ENCODE measurements around the gene ZNF775.

DNA sequence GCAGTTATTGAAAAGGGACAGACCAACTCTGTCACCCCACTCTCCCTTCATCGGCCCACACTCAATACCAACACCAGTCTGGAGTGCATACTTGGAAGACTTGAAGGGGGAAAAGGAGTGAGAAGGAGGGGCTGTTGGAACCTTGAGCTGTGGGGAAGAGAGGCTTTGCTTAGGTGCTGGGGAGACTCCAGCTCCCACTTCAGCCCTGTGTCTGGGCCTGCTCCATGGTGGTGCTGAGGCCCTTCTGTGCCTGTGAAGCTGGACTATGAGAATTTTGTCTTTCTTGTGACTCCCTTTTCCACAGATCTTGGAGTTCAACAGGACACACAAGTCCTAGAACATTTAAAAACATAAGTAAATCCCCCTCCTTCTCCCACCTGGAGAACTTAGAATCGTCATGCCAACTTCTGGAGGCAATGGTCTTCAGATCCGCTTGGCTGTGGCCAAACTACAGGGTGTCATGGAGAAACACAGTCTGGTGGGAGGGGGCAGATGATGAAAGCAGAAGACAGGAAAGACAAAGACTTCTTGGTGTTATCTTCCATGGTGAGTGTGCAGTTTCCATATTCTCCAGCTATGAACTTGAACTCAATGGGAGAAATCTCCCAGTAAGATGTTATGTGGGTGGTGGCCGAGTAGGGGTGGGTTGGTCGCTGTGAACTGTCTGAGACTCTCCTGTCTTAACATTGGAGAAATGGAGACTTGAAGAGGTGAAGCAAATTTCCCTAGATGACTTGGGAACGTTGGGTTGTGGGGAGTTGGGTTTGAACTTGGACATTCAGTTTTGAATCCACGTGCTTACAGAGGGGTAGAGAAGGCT is 52.9 kb downstream of the ZNF775 start:
- TF ChIP-seq FOXM1 (IDR thresholded peaks at IDR 0.05; ENCODE audit: borderline replicate concordance): no peak
- no peak for TF ChIP-seq ARNT (IDR thresholded peaks at IDR 0.05)
- TF ChIP-seq BHLHE40 (IDR thresholded peaks at IDR 0.05; ENCODE audit: borderline replicate concordance): no peak
- no peak for TF ChIP-seq LEF1 (IDR thresholded peaks at IDR 0.05; ENCODE audit: borderline replicate concordance)
- TF ChIP-seq FOXA1 (IDR thresholded peaks at IDR 0.05): no peak
- TF ChIP-seq NFRKB (IDR thresholded peaks at IDR 0.05): no peak
- no peak for TF ChIP-seq TARDBP (IDR thresholded peaks at IDR 0.05)
- TF ChIP-seq HDGF (IDR thresholded peaks at IDR 0.05; ENCODE audit: borderline replicate concordance): no peak
- no peak for TF ChIP-seq SUZ12 (IDR thresholded peaks at IDR 0.05)
